ENCODE measurements around the gene AGPAT3.

AGPAT3 gene

DNA sequence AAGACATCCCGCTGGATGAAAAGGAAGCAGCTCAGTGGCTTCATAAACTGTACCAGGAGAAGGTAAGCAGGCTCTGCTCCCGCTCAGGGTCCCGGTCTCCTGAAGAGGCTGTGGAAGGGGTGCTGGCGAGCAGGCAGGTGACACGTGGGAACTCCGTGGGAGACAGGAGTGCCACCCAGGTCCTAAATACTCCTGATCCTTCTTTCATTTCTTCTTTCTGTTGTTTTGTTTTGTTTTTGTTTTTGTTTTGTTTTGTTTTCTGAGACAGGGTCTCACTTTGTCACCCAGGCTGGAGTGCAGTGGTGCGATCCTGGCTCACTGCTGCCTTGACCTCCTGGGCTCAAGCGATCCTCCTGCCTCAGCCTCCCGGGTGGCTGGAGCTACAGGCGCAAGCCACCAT lies 113.0 kb downstream of the AGPAT3 start:
- no peak for DNase-seq (ENCODE audit: low read depth)

DNA sequence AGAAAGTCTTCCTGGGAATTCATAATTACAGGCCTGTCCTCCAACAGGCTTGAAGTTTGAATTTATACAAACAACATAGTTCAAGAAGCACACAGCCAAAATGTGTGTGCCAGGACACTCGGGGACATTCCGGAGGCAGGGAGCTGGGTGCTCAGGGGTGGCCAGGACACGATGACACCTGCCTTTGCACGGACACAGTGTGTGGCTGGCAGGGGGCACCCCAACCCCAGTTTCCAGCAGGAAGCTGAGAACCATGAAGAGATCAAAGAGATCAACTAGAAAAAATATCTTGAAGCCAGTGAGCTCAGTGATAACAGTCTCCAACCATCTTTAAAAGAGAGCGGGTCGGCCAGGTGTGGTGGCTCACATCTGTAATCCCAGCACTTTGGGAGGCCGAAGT lies 114.6 kb downstream of the AGPAT3 start:
- no peak for DNase-seq (ENCODE audit: low read depth)

DNA sequence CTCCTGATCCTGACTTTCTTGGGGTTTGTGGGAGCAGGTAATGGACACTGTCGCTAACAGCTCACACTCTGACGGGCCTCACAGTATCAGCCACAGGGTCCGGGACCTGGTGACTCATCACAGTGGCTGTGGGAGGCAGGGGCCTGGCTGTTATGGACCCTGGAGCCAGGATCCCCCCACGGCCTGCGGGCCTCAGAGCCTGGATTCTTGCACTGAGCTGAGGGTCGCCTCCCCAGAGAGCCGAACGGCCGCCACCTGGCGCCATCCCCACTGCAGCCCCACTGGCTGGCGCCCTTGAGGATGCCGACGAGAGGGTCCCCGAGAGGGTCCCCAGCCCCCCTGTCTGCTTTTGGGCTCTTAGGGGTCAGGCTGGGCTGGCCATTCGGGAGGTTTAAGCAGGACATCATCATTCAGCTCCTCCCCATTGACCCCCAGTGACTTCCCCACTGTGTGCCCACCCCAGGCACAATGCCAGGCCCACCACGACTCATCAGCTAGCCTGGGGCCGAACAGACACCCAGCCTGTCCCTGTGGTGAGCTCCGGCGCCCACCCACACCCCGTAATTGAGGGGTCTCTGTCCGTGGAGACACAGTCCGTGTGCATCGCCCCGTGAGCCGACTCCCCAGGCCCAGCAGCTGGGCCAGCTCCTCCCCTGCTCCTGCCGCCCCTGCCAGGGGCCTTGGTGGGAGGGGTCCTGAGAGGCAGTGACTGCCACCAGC lies 116.3 kb downstream of the AGPAT3 start:
- DNase-seq (ENCODE audit: low read depth), result no peak

DNA sequence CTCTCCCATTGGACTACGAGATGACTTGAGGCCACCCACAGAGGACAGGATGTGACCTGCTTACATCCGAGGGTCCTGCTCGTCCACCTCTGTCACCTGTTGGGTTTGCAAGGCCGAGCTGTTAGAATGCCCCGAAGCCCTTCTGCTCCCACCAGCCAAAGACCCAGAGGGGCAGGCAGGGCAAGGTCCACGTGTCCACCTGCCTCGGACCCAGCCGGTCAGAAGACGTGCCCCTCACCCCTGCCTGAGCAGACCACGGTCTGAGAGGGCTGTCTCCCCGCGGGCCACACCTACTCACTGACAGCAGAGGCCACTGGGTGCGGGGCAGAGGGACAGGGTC lies 116.8 kb downstream of the AGPAT3 start:
- no peak for DNase-seq (ENCODE audit: low read depth)

DNA sequence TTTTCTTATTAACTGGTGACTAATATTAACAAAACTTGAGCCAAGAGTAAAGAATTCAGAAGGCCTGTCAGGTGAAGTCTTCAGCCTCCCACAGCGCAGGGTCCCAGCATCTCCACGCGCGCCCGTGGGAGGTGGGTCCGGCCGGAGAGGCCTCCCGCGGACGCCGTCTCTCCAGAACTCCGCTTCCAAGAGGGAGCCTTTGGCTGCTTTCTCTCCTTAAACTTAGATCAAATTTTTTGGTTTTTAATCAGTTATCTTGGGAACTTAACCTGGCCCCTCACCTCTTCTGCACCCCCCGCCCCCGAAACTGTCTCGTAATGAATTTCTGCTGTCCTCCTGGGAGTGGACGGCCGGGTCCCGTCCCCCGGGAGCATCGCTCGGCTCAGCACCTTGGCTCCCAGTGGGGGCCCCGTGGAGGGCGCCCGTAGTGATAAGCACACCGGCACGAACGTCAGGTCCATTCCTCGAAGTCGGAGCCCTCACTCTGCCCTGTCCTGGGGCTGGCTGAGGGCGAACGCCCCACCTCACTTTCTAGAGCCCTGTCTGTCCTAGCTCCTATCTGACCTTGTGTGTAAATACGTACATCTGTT lies 117.6 kb downstream of the AGPAT3 start:
- no peak for DNase-seq (ENCODE audit: low read depth)

DNA sequence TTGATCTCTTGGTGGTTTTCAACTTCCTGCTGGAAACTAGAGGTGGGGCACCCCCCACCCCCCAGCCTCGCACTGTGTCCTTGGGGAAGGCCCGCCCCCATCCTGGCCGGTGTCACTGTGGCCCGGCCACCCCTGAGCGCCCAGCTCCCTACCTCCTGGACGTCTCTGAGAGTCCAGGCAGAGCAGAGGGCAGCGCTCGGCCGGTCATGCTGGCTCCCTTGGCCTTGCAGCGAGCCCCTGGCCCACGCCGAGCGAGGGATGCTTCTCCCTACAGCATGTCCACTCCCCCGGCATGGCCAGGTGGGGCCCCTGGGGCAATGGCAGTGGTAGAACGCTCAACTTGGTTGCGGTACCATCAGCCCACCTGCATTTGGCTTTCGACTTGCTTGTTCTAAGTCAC lies 118.4 kb downstream of the AGPAT3 start:
- no peak for DNase-seq (ENCODE audit: low read depth)

DNA sequence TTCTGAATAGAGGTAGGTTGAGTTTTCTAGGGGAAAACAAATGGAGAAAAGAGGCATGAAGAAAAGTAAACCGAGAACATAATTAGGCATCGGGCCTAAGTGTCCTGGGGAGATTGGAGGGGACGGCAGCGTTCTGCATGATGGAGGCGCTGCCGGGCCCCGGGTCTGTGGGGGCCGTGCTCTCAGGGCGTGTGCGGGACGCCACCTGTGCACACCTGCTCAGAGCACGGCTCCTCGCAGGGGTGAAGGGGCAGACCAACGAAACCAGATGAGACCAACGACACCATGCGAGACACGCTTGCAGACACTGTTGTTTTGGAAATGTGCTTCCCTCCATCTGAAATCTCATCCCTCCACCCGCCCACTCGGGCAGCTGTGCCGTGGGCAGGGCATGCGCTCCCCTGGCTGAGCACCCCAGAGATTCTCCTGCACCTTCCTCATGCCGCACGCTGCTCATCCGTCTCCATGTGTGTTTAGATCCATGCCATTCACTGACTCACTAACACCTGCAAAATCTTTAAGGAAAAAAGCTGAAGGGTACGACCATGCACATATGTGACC lies 118.9 kb downstream of the AGPAT3 start:
- no peak for DNase-seq (ENCODE audit: low read depth)

DNA sequence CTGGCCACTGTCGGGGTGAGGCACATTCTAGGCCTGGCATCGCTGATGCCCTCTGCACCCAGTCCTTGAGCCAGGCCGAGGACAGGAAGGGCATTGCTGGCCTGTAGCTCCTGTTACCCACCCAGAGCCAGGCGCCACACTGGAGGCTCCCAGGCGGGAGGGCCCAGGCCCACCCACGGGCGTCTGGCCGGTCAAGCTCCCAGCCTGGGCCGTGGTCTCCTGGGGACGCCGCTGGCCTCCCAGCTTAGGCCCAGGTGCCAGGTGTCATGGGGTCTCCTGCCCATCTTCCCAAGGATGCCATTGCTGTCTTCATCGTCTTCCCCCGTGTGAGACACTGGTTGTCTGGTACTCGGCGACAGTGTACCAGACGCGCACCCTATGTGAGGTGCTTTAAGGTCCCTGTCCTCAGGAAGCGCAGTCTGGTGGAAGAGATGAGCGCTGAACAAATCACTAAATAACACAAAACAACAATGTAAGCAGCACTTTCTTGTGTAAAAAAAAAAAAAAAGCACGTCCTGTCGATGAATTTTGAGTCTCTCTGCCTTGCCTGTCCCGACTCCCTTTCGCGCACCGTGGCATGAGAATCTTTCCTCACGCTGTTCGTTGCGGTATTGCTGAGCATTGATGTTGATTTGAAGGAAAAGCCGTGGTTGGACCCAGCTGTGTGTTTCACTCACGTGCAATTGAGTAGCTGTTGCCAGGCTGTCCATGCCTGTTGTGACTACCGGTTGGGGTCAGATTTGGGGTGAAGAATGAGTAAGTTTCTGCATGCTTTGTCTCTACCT lies 120.1 kb downstream of the AGPAT3 start:
- no peak for DNase-seq (ENCODE audit: low read depth)

DNA sequence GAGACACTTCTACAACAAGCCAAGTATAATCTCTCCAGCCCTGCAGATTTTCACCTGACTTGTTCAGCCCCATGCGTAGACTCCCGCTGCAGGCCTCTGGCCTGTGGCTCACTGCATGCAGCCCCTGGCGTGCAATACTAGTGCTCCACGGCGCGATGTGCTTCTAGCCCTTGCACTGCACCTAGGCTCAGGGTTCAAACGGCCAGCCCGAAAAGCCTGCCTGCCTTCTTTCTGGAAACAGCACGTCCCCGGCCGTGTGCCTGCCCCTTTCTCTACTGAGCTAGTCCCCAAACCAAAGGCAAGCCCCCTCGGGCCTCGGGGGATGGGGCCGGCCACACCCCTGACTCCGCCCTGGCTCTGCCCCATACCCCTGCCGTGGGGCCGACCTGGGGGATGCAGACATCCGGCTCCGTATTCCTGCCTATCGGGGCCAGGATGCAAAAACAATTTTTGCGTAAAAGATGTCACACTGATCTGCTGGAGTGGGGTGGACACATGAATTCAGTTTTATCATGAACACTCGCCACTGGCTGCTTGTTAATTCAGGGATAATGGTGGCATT lies 120.7 kb downstream of the AGPAT3 start:
- no peak for DNase-seq (ENCODE audit: low read depth)

DNA sequence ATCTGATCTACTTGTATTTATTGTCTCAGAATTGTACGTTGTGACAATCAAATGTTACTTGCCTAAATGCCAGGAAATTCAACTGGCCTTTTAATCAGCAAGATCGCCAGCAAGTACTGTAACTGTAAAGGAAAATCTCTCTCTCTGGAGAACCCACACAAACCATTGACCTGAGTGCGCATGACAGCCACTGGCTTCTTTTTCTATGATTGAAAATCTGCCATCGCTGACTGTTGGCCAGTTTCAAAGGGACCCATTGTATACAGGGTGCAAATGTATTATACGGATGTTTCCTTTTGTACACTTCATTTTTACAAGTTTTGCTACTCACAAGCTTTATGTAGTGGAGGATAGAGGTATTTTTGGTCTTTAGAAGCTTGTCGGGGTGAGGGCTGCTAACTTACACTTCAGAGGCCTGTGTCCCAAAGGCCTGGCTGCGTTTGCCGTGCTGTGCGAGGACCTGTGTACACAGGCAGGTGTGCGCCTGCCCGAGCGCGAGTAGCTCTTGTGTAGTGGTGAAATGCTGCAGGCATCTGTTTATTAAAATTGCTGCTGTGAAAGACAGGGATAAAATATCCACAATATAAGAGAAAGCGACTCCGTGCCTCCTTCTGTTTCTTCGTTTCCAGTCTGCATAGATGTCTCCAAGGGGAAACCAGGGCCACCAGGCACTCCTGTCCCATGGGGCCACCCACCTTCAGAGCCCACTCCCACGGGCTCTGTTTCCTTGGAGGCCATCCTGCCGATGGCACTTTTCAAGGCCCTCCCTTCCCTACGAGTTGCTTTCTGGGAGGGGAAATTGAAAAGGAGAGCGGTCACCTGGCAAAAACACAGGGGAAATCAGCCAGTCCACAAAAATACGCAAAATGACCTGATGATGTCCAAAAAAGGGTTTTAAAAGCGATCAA lies 121.8 kb downstream of the AGPAT3 start:
- DNase-seq (ENCODE audit: low read depth), result no peak

DNA sequence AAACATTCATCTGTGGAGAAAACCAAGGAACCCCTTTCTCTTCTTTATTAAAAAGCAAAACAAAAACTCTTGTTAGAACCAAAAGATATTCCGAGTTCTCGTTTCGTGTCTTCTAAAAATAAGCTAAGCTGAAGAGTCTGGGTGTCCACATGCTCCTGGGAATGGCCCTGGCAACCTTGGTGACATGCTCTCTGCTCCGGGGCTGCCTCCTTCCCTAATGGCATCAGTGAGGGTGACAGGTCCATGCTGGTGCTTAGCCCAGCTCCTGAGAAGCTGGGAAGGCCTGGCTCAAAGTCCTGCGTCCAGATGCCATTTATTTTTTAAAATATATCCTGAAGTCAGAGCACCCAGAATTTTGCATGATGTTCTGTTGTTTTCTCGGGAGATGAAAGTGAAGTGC lies 122.5 kb downstream of the AGPAT3 start:
- no peak for DNase-seq (ENCODE audit: low read depth)

DNA sequence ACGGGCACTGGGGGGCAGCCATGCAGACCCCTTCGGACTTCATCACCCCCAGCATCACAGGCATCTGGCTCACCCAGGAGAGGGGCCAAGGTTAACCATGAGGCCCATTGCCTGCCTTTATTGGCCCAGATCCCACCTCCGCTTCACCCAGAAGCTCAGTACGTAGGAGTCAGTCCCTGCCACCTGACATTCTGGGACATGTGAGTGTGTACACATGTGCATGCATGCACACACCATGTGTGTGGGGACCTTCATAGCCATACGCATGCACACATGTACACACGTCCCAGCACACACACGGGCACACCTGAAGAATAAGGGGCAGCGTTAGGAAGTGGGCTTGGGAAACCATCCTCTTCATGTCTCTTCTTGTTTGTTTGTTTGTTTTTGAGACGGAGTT lies 123.0 kb downstream of the AGPAT3 start:
- DNase-seq (ENCODE audit: low read depth), result no peak

DNA sequence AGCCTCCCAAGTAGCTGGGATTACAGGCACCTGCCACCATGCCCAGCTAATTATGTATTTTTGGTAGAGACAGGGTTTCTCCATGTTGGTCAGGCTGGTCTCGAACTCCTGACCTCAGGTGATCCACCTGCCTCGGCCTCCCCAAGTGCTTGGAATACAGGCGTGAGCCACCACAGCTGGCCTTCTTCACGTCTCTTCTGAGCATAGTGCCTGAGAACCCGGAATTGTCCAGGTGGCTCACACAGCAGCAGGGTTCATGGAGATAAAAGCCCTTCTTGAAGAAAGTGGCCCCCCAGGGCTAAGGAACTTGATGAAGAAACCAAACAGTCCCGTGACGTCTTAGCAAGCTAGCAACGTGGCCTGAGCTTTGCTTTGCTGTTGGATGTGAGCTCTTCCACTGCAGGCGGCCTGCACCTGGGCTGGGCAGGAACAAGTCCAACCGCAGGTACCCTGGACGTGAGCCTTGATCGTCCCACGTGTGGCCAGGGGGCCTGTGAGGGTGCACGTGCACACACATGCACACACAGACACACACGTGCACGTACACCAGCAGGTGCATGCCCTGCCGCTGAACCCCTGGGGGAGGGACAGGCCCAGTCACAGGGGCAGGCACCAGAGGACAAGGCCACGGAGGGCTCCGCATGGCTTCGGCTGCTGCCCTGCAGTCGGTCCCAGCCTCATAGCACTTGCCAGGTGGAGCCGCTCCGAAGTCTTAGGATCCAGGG lies 123.6 kb downstream of the AGPAT3 start:
- no peak for DNase-seq (ENCODE audit: low read depth)

DNA sequence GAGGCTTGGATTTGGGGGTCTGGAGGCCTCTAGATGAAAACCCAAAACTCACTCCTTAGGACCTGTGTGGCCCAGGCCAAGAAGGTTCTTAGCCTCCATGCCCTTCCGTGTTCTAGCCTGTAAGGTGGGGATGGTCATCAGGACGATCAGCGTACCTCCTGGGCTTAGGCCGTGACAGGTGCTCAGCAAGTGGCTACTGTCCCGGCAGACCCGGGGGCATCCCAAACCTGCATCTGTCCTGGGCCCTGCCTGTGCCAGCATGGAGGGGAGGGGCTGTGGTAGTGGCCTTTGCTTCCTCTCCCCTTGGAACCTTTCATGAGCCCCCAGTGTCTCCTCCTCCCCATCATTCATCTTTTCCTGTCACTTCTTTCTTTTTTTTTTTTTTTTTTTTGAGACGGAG lies 124.4 kb downstream of the AGPAT3 start:
- no peak for DNase-seq (ENCODE audit: low read depth)

DNA sequence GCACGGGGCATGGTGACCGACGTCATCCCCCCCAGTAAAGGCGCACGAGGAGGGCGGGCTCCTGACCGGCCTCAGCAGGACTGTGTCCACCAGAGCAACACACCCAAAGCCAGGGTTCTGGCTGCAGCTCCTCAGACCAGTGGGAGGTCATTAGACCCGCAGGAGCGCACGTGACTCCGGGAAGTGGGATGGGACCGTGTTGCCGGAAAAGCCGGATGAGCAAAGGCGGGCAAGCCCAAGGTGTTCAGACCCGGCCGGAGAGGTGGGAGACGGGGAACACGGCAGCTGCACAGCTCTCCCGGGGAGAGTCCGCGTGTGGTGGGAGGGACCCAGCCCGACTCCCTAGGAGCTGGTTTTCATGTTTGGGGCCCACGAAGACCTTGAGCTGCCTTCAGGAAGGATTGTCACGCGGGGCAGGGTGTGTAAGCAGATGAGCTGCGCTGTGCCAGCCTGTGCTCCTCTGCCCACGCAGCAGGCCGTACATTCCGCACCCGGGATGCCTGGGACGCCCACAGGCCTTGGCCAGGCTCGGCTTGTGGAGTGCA lies 126.5 kb downstream of the AGPAT3 start:
- no peak for DNase-seq (ENCODE audit: low read depth)

DNA sequence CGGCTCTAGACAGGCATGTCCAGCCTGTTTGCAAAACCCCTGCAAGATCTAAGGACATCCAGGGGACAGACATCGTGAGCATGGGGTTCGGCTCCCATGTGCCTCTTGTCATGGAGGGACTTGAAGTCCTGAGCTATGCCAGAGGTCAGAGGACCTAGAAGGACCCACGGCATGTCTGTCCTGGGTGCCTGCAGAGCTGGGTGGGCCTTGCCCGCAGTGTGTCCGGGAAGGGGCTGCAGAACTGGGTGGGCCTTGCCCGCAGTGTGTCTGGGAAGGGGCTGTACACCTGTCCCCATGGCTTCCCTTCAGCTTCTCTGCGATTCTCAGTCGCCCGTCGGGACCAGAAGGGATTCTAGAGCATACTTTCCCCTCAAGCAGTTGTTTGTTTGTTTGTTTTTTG lies 127.1 kb downstream of the AGPAT3 start:
- no peak for DNase-seq (ENCODE audit: low read depth)

DNA sequence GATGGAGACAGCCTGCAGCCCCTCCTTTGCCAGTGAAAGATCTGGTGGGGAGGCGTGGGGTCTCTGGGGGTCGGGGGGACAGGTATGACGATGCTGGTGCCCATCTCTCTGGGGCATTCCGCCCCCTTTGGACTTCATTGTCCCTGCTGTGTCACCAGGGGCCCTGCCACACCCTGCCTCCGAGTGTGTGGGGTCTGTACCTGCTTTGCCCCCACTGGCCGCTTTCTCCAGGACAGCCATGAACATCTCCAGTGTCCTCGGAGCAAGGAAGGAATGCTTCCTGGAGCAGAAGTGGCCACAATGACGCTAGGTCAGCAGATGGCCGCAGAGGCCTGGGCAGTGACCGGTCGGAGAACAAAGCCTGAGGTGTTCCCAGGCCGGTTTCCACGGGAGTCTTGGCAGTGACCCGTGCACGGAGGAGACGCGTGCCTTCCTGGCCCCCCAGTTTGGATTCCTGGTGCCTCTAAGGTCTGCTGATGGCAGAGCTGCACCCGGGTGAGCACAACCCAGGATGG lies 128.5 kb downstream of the AGPAT3 start:
- no peak for DNase-seq (ENCODE audit: low read depth)

DNA sequence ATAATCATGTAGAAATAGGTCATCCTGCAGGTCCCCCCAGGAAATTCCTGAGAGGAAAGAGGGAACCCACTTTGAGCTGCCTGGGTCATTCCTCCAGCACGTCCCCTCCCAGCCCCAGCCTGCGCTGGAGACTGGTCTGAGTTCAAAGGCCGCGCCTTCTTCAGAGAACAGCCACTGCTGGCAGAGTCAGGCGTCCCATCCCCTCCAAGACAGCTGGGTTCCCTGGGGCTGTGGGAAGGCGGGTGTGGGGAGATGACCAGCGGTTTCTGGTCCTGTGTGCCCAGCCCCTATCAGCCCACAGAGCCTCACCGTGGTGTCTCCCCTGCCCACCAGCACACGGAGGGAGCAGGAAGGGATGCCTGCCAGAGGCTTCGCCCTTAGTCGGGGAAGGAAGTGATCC lies 129.1 kb downstream of the AGPAT3 start:
- DNase-seq (ENCODE audit: low read depth), result no peak

DNA sequence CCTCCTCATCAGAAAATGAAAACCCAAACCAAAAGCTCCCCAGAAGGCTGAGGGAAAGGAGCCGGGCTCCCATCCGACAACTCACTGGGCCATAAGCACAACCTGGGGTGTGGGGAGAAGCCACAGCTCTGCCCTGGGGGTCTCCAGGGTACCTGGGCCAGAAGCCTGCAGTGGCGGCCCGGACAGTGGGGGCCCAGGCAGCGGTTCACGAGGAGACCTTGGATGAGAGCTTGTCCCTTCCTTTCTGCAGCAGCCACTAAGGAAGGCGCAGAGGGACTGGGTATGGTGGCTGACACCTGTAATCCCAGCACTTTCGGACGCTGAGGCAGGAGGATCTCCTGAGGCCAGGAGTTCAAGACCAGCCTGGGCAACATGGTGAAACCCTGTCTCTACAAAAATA lies 129.6 kb downstream of the AGPAT3 start:
- DNase-seq (ENCODE audit: low read depth), result no peak

DNA sequence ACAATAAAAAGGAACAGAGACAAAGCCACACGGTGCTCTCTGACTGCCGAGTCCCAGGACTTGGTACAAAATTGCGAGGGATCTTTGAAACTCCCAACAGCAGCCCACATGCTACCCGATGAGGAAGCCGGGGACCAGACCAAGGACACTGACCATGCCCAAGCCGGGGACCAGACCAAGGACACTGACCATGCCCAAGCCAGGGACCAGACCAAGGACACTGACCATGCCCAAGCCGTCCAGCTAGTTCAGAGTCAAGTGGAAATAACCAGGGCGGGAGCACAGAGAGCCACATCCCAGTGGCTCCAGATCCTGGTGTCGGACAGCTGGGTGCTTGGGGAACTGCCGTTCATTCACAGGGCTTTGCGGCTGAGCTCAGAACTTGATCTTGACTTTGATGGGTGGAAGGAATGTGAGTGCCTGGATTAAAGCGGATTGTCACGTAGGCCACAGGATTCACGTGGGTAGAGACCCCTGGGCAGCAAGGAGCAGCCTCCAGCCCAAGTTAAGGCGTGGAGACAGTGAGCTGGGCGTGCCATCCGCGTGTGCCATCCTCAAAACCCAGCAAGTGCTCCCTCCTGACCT lies 130.6 kb downstream of the AGPAT3 start:
- no peak for DNase-seq (ENCODE audit: low read depth)

Measured in activated T-helper 1 cell treated with Interleukin-2 at 50 U/mL for 16 hours (primary cell).